Natural killer cell (primary cell): ENCODE data around the gene TUBA4A. TPM values are rescaled to one million over a fixed set of nuclear protein-coding genes. Genes with fewer than 3 reads are reported as not detected.

Source experiments
- ATAC-seq, 3 donors: fragments of 150-1000 bp in 2 of 3; fragments of 200-7000 bp in 1 of 3; cut with Tn5 transposase; 1 replicate in 1 of 3; 2 replicates in 2 of 3; pipeline ENCODE4 v1.10.0; 2021; ENCODE audit warnings: mild to moderate bottlenecking in 2 of 3, moderate library complexity in 2 of 3
- DNase-seq, 2 donors: peaks; one replicate each; pipeline versions ENCODE4 v3.0.0 to v3.0.0-alpha.2; 2013 to 2021; ENCODE audit warnings: mixed read lengths in 1 of 2
- H3K27ac ChIP-seq: one replicate; pipeline ENCODE4 v1.5.1; 2013; ENCODE audit warnings: mild to moderate bottlenecking, low read length
- H3K27me3 ChIP-seq: one replicate; pipeline ENCODE4 v1.6.1; 2013; ENCODE audit warnings: low read length; ENCODE audit not compliant: control insufficient read depth, insufficient read depth
- H3K36me3 ChIP-seq: one replicate; pipeline ENCODE4 v1.6.1; 2013; ENCODE audit warnings: low read length; ENCODE audit not compliant: control insufficient read depth, insufficient read depth
- H3K4me1 ChIP-seq: one replicate; pipeline ENCODE4 v1.6.1; 2013; ENCODE audit warnings: low read length; ENCODE audit not compliant: control insufficient read depth, insufficient read depth
- H3K4me3 ChIP-seq: one replicate; pipeline ENCODE4 v1.5.1; 2013; ENCODE audit warnings: low read length
- H3K9me3 ChIP-seq: one replicate; pipeline ENCODE4 v1.6.1; 2013; ENCODE audit warnings: low read length; ENCODE audit not compliant: control insufficient read depth, insufficient read depth
- H3K27ac Mint-ChIP-seq, 2 donors: one replicate each; pipeline ENCODE4 v1.8.0; 2022; ENCODE audit warnings: mild to moderate bottlenecking in 2 of 2, mixed read lengths in 2 of 2, moderate library complexity in 1 of 2
- H3K27me3 Mint-ChIP-seq, 2 donors: one replicate each; pipeline ENCODE4 v1.8.0; 2022; ENCODE audit warnings: low read depth in 2 of 2, mixed read lengths in 2 of 2
- H3K36me3 Mint-ChIP-seq: one replicate; pipeline ENCODE4 v1.8.0; 2022; ENCODE audit warnings: mixed read lengths
- H3K4me1 Mint-ChIP-seq, 2 donors: one replicate each; pipeline ENCODE4 v1.8.0; 2022; ENCODE audit warnings: mixed read lengths in 2 of 2
- H3K4me3 Mint-ChIP-seq: one replicate; pipeline ENCODE4 v1.8.0; 2022; ENCODE audit warnings: mild to moderate bottlenecking, moderate library complexity, mixed read lengths
- H3K9me3 Mint-ChIP-seq, 2 donors: one replicate each; pipeline ENCODE4 v1.8.0; 2022; ENCODE audit warnings: mixed read lengths in 2 of 2
- WGBS: methylation state at CpG from one replicate; pipeline ENCODE4 v1.1.7; 2013; ENCODE audit warnings: missing lambda C conversion rate; ENCODE audit not compliant: insufficient coverage; 5-methylcytosine and 5-hydroxymethylcytosine counted together
- intact Hi-C: fragments of 100-400 bp; cut with micrococcal nuclease; formaldehyde crosslinking; loops from one replicate; pipeline ENCODE4 v1.14.2; 2022
- total RNA-seq, 4 donors: library from RNA; stranded (reverse); fragments of 120-200 nt in 1 of 4; gene quantifications; one replicate each; pipeline versions ENCODE4 v1.2.3 to v1.2.4, GENCODE V29; 2013 to 2022
- TF ChIP-seq, protein P1 (sequence below): fragments of 200-600 bp; IDR thresholded peaks from one replicate; pipeline ENCODE4 v1.8.0; 2022; ENCODE audit warnings: antibody characterized with exemption

The TUBA4A gene
- total RNA-seq, 3 donors from 2014 or later (not counting 1 experiment from before 2014, with no cell fraction given): 145 to 188 (median 146) TPM

DNA sequence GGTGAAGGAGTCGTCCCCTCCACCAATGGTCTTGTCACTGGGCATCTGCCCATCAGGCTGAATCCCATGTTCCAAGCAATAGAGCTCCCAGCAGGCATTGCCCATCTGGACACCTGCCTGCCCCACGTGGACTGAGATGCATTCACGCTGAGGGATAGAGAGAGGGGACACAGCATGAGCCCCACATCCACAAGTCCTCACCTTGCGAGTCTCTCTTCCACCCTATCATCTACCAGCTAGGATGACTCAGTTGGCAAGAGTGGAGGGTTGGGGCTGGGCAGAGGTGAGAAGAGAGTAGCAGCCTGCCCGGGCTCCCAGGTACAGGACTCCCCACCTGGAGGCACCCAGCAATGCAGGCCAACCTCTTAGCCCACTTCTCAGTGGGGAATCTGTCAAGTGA, 1.6 kb downstream of the TUBA4A start:
- DNase-seq: peak in 1 of 2 donors; percentile 45
- 74% methylated on average over 4 of the region's 5 CpGs for WGBS
- H3K36me3 Mint-ChIP-seq: no peaks in the 10 kb centered on the region

DNA sequence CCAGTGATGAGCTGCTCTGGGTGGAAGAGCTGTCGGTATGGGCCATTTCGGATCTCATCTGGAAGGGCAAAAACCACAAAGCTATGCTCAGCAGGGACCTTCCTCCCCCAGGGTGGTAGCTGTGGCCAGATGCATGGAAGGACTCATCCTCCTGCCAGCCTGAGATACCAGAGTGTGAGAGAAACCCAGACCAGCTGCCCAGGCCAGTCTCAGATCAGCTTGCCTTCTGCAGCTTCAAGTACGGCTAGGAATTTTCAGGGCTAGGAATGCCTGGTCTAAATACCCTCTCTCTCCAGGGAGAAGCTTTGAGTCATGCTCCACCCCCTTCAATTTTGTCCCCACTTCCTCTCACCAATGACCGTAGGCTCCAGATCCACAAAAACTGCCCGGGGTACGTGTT, 2.1 kb downstream of the TUBA4A start:
- Histone ChIP-seq H3K27me3 (no peaks in the 10 kb centered on the region), H3K36me3 (peaks cover 40% of the 10 kb centered on the region), H3K27ac (peak overlapping the region; percentile 81), H3K9me3 (no peaks in the 10 kb centered on the region), H3K4me3 (peak overlapping the region; percentile 93), H3K4me1 (peaks cover 73% of the 10 kb centered on the region)
- intact Hi-C loops: no loop called here
- Mint-ChIP-seq H3K4me3 (peak overlapping the region; percentile 88), H3K27ac (peak overlapping the region; percentile 86 to 98), H3K36me3 (no peaks in the 10 kb centered on the region), H3K9me3 (no peaks in the 10 kb centered on the region), H3K27me3 (peaks cover 0 to 3% of the 10 kb centered on the region in 2 donors), H3K4me1 (peaks cover 52 to 71% of the 10 kb centered on the region in 2 donors)
- TF ChIP-seq, protein P1, sequence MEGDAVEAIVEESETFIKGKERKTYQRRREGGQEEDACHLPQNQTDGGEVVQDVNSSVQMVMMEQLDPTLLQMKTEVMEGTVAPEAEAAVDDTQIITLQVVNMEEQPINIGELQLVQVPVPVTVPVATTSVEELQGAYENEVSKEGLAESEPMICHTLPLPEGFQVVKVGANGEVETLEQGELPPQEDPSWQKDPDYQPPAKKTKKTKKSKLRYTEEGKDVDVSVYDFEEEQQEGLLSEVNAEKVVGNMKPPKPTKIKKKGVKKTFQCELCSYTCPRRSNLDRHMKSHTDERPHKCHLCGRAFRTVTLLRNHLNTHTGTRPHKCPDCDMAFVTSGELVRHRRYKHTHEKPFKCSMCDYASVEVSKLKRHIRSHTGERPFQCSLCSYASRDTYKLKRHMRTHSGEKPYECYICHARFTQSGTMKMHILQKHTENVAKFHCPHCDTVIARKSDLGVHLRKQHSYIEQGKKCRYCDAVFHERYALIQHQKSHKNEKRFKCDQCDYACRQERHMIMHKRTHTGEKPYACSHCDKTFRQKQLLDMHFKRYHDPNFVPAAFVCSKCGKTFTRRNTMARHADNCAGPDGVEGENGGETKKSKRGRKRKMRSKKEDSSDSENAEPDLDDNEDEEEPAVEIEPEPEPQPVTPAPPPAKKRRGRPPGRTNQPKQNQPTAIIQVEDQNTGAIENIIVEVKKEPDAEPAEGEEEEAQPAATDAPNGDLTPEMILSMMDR: no peak
- no peak for ATAC-seq
- DNase-seq: no peak
- WGBS: 82% methylated on average over 6 of the region's 6 CpGs

More for the DNA sequence above, 1.6 kb downstream of the TUBA4A start:
- Histone ChIP-seq H3K36me3 (peaks cover 40% of the 10 kb centered on the region), H3K4me1 (peaks cover 69% of the 10 kb centered on the region), H3K4me3 (peak overlapping the region; percentile 93), H3K9me3 (no peaks in the 10 kb centered on the region), H3K27ac (peak overlapping the region; percentile 81), H3K27me3 (no peaks in the 10 kb centered on the region)
- Mint-ChIP-seq H3K27me3 (peaks cover 0 to 3% of the 10 kb centered on the region in 2 donors), H3K9me3 (no peaks in the 10 kb centered on the region), H3K27ac (peak overlapping the region; percentile 86 to 98), H3K4me1 (peaks cover 48 to 67% of the 10 kb centered on the region in 2 donors), H3K4me3 (peak overlapping the region; percentile 88)
- TF ChIP-seq, protein P1: no peak
- ATAC-seq: no peak
- intact Hi-C loops: no loop called here

DNA sequence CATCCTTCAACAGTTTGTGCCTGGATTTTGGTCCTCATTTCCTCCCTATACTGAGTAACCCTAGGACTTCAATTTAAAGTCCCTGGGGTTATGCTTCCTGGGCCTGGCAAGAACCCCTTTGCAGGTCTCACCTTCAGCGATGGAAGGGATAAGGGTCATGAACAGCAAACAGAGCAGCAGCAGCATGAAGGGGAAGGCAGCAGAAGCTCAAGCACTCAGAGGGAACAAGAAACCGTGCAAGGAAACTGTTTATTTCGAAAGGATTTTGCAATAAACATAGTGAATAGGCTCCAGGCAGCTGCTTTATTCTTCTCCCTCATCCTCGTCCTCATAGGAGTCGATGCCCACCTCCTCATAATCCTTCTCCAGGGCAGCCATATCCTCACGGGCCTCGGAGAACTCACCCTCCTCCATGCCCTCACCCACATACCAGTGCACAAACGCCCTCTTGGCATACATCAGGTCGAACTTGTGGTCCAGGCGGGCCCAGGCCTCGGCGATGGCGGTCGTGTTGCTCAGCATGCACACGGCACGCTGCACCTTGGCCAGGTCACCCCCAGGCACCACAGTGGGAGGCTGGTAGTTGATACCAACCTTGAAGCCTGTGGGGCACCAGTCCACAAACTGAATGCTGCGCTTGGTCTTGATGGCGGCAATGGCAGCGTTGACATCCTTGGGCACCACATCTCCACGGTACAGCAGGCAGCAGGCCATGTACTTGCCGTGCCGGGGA, 3.5 kb downstream of the TUBA4A start:
- Histone ChIP-seq H3K9me3 (no peaks in the 10 kb centered on the region), H3K4me3 (no peak overlapping the region), H3K36me3 (peaks cover 40% of the 10 kb centered on the region), H3K27ac (peak overlapping the region; percentile 97), H3K4me1 (peaks cover 82% of the 10 kb centered on the region), H3K27me3 (no peaks in the 10 kb centered on the region)
- no peaks in the 10 kb centered on the region for H3K36me3 Mint-ChIP-seq
- peak overlapping the region; percentile 86 to 98 for H3K27ac Mint-ChIP-seq
- TF ChIP-seq, protein P1: no peak
- H3K9me3 Mint-ChIP-seq: no peaks in the 10 kb centered on the region
- intact Hi-C loops: no loop called here
- peaks cover 0 to 3% of the 10 kb centered on the region in 2 donors for H3K27me3 Mint-ChIP-seq
- ATAC-seq: no peak
- peaks cover 60 to 85% of the 10 kb centered on the region in 2 donors for H3K4me1 Mint-ChIP-seq
- DNase-seq: peak in 1 of 2 donors; percentile 43
- WGBS: 84% methylated on average over 22 of the region's 22 CpGs
- H3K4me3 Mint-ChIP-seq: peak overlapping the region; percentile 61
